ENCODE results near the gene KCNK7. TPM values are rescaled to one million over a fixed set of nuclear protein-coding genes. Genes with fewer than 3 reads are reported as not detected.
"Not testable (repeated sequence)": the region's sequence is repeated elsewhere in the genome, so short reads cannot be mapped to it uniquely, and the experiment has no call there.

The KCNK7 gene
- total RNA-seq, 1 donor = not detected

GRCh38 chr11:65639623-65640482, 44.3 kb upstream of the KCNK7 start:
- Histone ChIP-seq H3K9me3 (ENCODE audit: low read depth, low read length) (no peaks in the 10 kb centered on the region), H4K20me1 (ENCODE audit: insufficient read depth, low read length) (peaks cover 16% of the 10 kb centered on the region), H2AFZ (ENCODE audit: low read length) (no peak overlapping the region), H3K4me1 (ENCODE audit: insufficient read depth, low read length) (peaks cover 15% of the 10 kb centered on the region), H3K79me2 (ENCODE audit: insufficient read depth, low read length) (peaks cover 9% of the 10 kb centered on the region), H3K4me3 (ENCODE audit: insufficient read depth, low read length) (no peak overlapping the region), H3K36me3 (ENCODE audit: insufficient read depth, low read length) (peaks cover 27% of the 10 kb centered on the region), H3K27ac (ENCODE audit: low read depth, low read length) (no peak overlapping the region), H3K4me2 (ENCODE audit: insufficient read depth, low read length) (no peak overlapping the region), H3K27me3 (ENCODE audit: insufficient read depth, low read length) (no peaks in the 10 kb centered on the region)
- TF ChIP-seq, protein P1, sequence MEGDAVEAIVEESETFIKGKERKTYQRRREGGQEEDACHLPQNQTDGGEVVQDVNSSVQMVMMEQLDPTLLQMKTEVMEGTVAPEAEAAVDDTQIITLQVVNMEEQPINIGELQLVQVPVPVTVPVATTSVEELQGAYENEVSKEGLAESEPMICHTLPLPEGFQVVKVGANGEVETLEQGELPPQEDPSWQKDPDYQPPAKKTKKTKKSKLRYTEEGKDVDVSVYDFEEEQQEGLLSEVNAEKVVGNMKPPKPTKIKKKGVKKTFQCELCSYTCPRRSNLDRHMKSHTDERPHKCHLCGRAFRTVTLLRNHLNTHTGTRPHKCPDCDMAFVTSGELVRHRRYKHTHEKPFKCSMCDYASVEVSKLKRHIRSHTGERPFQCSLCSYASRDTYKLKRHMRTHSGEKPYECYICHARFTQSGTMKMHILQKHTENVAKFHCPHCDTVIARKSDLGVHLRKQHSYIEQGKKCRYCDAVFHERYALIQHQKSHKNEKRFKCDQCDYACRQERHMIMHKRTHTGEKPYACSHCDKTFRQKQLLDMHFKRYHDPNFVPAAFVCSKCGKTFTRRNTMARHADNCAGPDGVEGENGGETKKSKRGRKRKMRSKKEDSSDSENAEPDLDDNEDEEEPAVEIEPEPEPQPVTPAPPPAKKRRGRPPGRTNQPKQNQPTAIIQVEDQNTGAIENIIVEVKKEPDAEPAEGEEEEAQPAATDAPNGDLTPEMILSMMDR (IDR thresholded peaks at IDR 0.05; ENCODE audit: extremely low read depth, low read depth, low read length) = no peak
- DNase-seq (ENCODE audit: insufficient read length, low spot score, missing footprints) = peak; percentile 83

- not testable (repeated sequence) for H3K27me3 ChIP-seq (ENCODE audit: insufficient read depth, low read length); H3K4me2 ChIP-seq (ENCODE audit: insufficient read depth, low read length); H3K79me2 ChIP-seq (ENCODE audit: insufficient read depth, low read length); H3K27ac ChIP-seq (ENCODE audit: low read depth, low read length); DNase-seq (ENCODE audit: insufficient read length, low spot score, missing footprints); H2AFZ ChIP-seq (ENCODE audit: low read length); H3K9me3 ChIP-seq (ENCODE audit: low read depth, low read length); H3K4me3 ChIP-seq (ENCODE audit: insufficient read depth, low read length)
- Histone ChIP-seq H4K20me1 (ENCODE audit: insufficient read depth, low read length) (peaks cover 16% of the 10 kb centered on the region), H3K4me1 (ENCODE audit: insufficient read depth, low read length) (peaks cover 15% of the 10 kb centered on the region), H3K36me3 (ENCODE audit: insufficient read depth, low read length) (peaks cover 33% of the 10 kb centered on the region)
These were observed 43.6 kb upstream of the KCNK7 start for GRCh38 chr11:65639228-65639597.

DNA sequence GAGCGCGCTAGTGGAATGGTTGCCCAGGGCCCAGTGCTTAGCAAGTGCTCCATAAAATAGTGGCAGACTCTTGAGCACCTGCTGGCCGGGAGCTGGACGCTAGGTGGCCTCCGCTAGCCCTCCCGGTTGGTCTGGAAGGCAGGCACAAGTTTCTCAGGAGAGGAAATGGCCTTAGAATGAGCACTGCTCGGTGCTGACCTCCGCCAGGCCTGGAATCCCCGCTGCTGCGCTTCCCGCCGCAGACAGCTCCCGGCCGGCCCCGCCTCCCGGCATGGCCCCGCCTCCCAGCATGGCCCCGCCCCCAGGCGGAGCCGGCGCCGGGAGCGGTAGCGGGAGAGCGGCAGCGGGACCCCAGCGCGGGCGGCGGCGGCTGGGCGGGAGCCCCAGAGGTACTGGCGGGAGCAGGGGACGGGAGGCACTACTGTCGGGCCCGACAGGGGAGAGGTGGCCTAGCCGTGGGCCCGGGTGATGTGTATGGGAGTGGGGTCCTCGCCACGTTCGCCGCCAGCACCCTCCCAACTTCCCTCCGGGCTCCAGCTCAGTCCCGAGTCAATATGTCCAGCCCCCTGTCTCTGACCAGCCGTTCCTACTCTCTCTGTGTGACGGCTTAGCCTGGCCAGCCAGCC, 42.3 kb upstream of the KCNK7 start, which contains the start of gene SIPA1:
TSS of gene SIPA1 (plus strand) at position 308 of the 626 bp plus-strand sequence. CDS start 2,821 bp downstream, outside the sequence.
- H3K79me2 ChIP-seq (ENCODE audit: insufficient read depth, low read length) = peaks cover 9% of the 10 kb centered on the region
- TF ChIP-seq, protein P1 (IDR thresholded peaks at IDR 0.05; ENCODE audit: extremely low read depth, low read depth, low read length) = peak; percentile 43
- H3K4me2 ChIP-seq (ENCODE audit: insufficient read depth, low read length) = peak within 1 kb of the TSS; percentile 96
- peaks cover 13% of the 10 kb centered on the region for H3K4me1 ChIP-seq (ENCODE audit: insufficient read depth, low read length)
- peak; percentile 99 for DNase-seq (ENCODE audit: insufficient read length, low spot score, missing footprints)
- H3K27ac ChIP-seq (ENCODE audit: low read depth, low read length) = peak within 1 kb of the TSS; percentile 24
- H3K9me3 ChIP-seq (ENCODE audit: low read depth, low read length) = no peaks in the 10 kb centered on the region
- H3K36me3 ChIP-seq (ENCODE audit: insufficient read depth, low read length) = peaks cover 40% of the 10 kb centered on the region
- peaks cover 18% of the 10 kb centered on the region for H4K20me1 ChIP-seq (ENCODE audit: insufficient read depth, low read length)
- H3K4me3 ChIP-seq (ENCODE audit: insufficient read depth, low read length) = peak within 1 kb of the TSS; percentile 81
- peak within 1 kb of the TSS; percentile 27 for H2AFZ ChIP-seq (ENCODE audit: low read length)
- no peaks in the 10 kb centered on the region for H3K27me3 ChIP-seq (ENCODE audit: insufficient read depth, low read length)

DNA sequence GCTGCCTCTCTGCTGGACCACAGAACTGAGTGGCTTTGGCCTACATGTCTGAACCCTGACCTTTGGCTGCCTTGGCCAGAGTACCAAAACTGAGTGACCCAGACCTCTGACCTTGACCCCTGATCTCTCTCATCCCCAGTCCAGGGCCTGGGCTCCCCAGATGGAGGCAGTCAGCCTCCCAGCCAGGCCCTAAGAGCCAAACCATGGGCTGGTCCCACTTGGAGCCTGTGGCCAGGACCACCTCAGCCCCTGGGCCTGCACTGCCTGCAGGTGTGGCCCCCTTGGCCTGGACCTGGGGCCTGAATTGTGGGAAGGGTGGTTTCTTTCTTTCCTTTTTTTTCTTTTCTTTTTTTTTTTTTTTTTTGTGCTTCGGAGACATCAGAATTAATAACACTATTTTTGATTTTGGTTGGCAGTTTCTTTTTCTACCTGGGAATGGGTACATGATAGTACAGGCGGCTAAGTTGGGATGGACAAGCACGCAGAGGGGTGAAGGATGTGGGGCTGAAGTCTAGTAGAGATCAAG, 41.5 kb upstream of the KCNK7 start:
- Histone ChIP-seq H3K27ac (ENCODE audit: low read depth, low read length) (peak overlapping the region; percentile 23), H3K79me2 (ENCODE audit: insufficient read depth, low read length) (peaks cover 9% of the 10 kb centered on the region), H3K4me2 (ENCODE audit: insufficient read depth, low read length) (peak overlapping the region; percentile 55), H3K27me3 (ENCODE audit: insufficient read depth, low read length) (no peaks in the 10 kb centered on the region), H4K20me1 (ENCODE audit: insufficient read depth, low read length) (peaks cover 18% of the 10 kb centered on the region), H3K4me3 (ENCODE audit: insufficient read depth, low read length) (no peak overlapping the region), H3K9me3 (ENCODE audit: low read depth, low read length) (no peaks in the 10 kb centered on the region), H3K4me1 (ENCODE audit: insufficient read depth, low read length) (peaks cover 12% of the 10 kb centered on the region), H3K36me3 (ENCODE audit: insufficient read depth, low read length) (peaks cover 40% of the 10 kb centered on the region), H2AFZ (ENCODE audit: low read length) (no peak overlapping the region)
- DNase-seq (ENCODE audit: insufficient read length, low spot score, missing footprints) = no peak
- TF ChIP-seq, protein P1 (IDR thresholded peaks at IDR 0.05; ENCODE audit: extremely low read depth, low read depth, low read length) = no peak
